Stimulated activated CD4-positive, alpha-beta T cell treated with anti-CD3 and anti-CD28 coated beads, Interleukin-2, amount 100 ng/mL, for 48 hours (primary cell): ENCODE data around the gene PAX7.
"Not testable (repeated sequence)": the region's sequence is repeated elsewhere in the genome, so short reads cannot be mapped to it uniquely, and the experiment has no call there.

Experiments
- DNase-seq, 2 donors: peaks; one replicate each; pipeline ENCODE4 v3.0.0-alpha.2; 2020

Gene PAX7

GRCh38 chr1:18767576-18767975, 136.9 kb downstream of the PAX7 start:
- DNase-seq = not testable (repeated sequence)

- DNase-seq = no peak
These were observed 137.4 kb downstream of the PAX7 start for GRCh38 chr1:18768086-18768485.

- no peak for DNase-seq
These were observed 138.5 kb downstream of the PAX7 start for GRCh38 chr1:18769140-18769539.

GRCh38 chr1:18770799-18771198, 140.2 kb downstream of the PAX7 start:
- no peak for DNase-seq

GRCh38 chr1:18773753-18774152, 143.1 kb downstream of the PAX7 start:
- no peak for DNase-seq

- DNase-seq = no peak
These were observed 144.7 kb downstream of the PAX7 start for GRCh38 chr1:18775341-18775740.

- no peak for DNase-seq
These were observed 146.1 kb downstream of the PAX7 start for GRCh38 chr1:18776777-18777176.

- DNase-seq = no peak
These were observed 147.8 kb downstream of the PAX7 start for GRCh38 chr1:18778437-18778836.

GRCh38 chr1:18781031-18781430, 150.4 kb downstream of the PAX7 start:
- DNase-seq = no peak

- no peak for DNase-seq
These were observed 153.2 kb downstream of the PAX7 start for GRCh38 chr1:18783705-18784481.

- no peak for DNase-seq
These were observed 153.8 kb downstream of the PAX7 start for GRCh38 chr1:18784482-18784831.

- DNase-seq = no peak
These were observed 155.5 kb downstream of the PAX7 start for GRCh38 chr1:18786149-18786548.

- DNase-seq = no peak
These were observed 157.3 kb downstream of the PAX7 start for GRCh38 chr1:18787825-18788385.

- DNase-seq = no peak
These were observed 158.6 kb downstream of the PAX7 start for GRCh38 chr1:18789246-18789645.

- no peak for DNase-seq
These were observed 162.1 kb downstream of the PAX7 start for GRCh38 chr1:18792747-18793146.

- DNase-seq = no peak
These were observed 162.5 kb downstream of the PAX7 start for GRCh38 chr1:18793164-18793563.

- no peak for DNase-seq
These were observed 163.4 kb downstream of the PAX7 start for GRCh38 chr1:18794051-18794450.

- no peak for DNase-seq
These were observed 163.9 kb downstream of the PAX7 start for GRCh38 chr1:18794561-18794960.

- DNase-seq = no peak
These were observed 164.5 kb downstream of the PAX7 start for GRCh38 chr1:18795002-18795689.

GRCh38 chr1:18796950-18797349, 166.3 kb downstream of the PAX7 start:
- no peak for DNase-seq
